Stimulated activated CD8-positive, alpha-beta memory T cell treated with anti-CD3 and anti-CD28 coated beads, Interleukin-7, amount 100 ng/mL, for 48 hours (primary cell): ENCODE measurements around the gene ADPRHL1.

Source experiments
- DNase-seq, 2 donors: peaks; one replicate each; pipeline ENCODE4 v3.0.0-alpha.2; 2020; ENCODE audit warnings: low read depth in 1 of 2; ENCODE audit errors: extremely low read depth in 1 of 2

ADPRHL1 gene

GRCh38 chr13:113353254-113353653 is 100.0 kb downstream of the ADPRHL1 start:
- no peak for DNase-seq

GRCh38 chr13:113351514-113352026 is 101.7 kb downstream of the ADPRHL1 start:
- DNase-seq, result no peak

GRCh38 chr13:113350938-113351335 is 102.4 kb downstream of the ADPRHL1 start:
- no peak for DNase-seq

GRCh38 chr13:113350065-113350937 is 103.0 kb downstream of the ADPRHL1 start:
- DNase-seq, result no peak
